ENCODE results near the gene NFXL1.

The NFXL1 gene

GRCh38 chr4:47829438-47829837 is 84.9 kb downstream of the NFXL1 start:
- Histone ChIP-seq H3K4me1 (ENCODE audit: control insufficient read depth, insufficient read depth, low read length) (peaks cover 4% of the 10 kb centered on the region), H3K9me3 (replicated peaks; ENCODE audit: low read length) (no peaks in the 10 kb centered on the region)

DNA sequence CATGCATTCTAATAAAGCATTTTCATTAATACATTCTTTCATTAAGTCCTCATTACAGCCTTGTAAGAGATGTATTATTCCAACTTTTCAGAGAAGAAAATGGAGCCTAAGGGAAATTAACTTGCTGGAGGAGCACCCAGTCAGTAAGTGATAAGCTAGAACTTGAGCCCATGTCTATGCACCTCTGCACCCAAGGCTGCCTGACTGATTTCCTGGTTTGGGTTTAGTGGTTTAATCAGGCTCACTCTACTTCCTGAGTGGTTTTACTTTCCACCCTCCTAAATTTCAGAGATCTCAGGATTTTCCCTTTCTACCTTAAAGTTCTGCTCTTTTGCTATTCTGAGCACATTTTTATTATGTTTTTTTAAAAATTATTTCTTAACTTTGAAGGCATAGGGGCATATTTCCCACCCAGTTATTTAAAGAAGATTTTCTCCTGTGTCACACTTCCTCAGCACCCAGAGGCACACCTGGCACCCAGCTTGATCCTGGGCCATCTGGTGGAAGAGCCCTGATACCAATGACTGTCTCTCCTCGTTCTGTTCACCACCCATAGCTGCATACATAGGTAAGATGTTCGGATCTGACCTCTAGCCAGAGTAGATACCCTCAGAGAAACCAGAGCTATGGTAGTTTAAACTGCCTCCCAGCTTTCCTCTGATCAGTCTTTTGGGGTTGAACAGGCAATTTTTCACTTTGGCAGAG is 86.9 kb downstream of the NFXL1 start:
- Histone ChIP-seq H3K27me3 (ENCODE audit: control insufficient read depth, insufficient read depth, low read length) (no peaks in the 10 kb centered on the region), H3K4me2 (ENCODE audit: low read length) (no peak overlapping the region), H3K36me3 (ENCODE audit: insufficient read depth, low read length) (peaks cover 3% of the 10 kb centered on the region), H3K4me1 (ENCODE audit: control insufficient read depth, insufficient read depth, low read length) (peaks cover 4% of the 10 kb centered on the region), H3K9ac (ENCODE audit: low read depth, low read length) (no peak overlapping the region), H3K4me3 (ENCODE audit: low read length) (no peak overlapping the region), H3K9me3 (replicated peaks; ENCODE audit: low read length) (no peaks in the 10 kb centered on the region)

More at GRCh38 chr4:47829438-47829837, 84.9 kb downstream of the NFXL1 start:
- H3K4me2 ChIP-seq (ENCODE audit: low read length): no peak overlapping the region
- H3K9ac ChIP-seq (ENCODE audit: low read depth, low read length): no peak overlapping the region
- no peak overlapping the region for H3K4me3 ChIP-seq (ENCODE audit: low read length)
- no peaks in the 10 kb centered on the region for H3K27me3 ChIP-seq (ENCODE audit: control insufficient read depth, insufficient read depth, low read length)
- H3K36me3 ChIP-seq (ENCODE audit: insufficient read depth, low read length): peaks cover 3% of the 10 kb centered on the region

- Histone ChIP-seq H3K4me1 (ENCODE audit: control insufficient read depth, insufficient read depth, low read length) (no peaks in the 10 kb centered on the region), H3K4me3 (ENCODE audit: low read length) (no peak overlapping the region), H3K27me3 (ENCODE audit: control insufficient read depth, insufficient read depth, low read length) (no peaks in the 10 kb centered on the region), H3K36me3 (ENCODE audit: insufficient read depth, low read length) (peaks cover 3% of the 10 kb centered on the region), H3K9ac (ENCODE audit: low read depth, low read length) (no peak overlapping the region), H3K9me3 (replicated peaks; ENCODE audit: low read length) (no peaks in the 10 kb centered on the region), H3K4me2 (ENCODE audit: low read length) (no peak overlapping the region)
These were observed 89.5 kb downstream of the NFXL1 start for GRCh38 chr4:47824840-47825239.

GRCh38 chr4:47819178-47819577 is 95.2 kb downstream of the NFXL1 start:
- no peaks in the 10 kb centered on the region for H3K4me1 ChIP-seq (ENCODE audit: control insufficient read depth, insufficient read depth, low read length)
- peak overlapping the region; percentile 28 for H3K4me2 ChIP-seq (ENCODE audit: low read length)
- no peak overlapping the region for H3K9ac ChIP-seq (ENCODE audit: low read depth, low read length)
- no peaks in the 10 kb centered on the region for H3K27me3 ChIP-seq (ENCODE audit: control insufficient read depth, insufficient read depth, low read length)
- H3K36me3 ChIP-seq (ENCODE audit: insufficient read depth, low read length): no peaks in the 10 kb centered on the region
- H3K9me3 ChIP-seq (replicated peaks; ENCODE audit: low read length): no peaks in the 10 kb centered on the region
- H3K4me3 ChIP-seq (ENCODE audit: low read length): no peak overlapping the region

DNA sequence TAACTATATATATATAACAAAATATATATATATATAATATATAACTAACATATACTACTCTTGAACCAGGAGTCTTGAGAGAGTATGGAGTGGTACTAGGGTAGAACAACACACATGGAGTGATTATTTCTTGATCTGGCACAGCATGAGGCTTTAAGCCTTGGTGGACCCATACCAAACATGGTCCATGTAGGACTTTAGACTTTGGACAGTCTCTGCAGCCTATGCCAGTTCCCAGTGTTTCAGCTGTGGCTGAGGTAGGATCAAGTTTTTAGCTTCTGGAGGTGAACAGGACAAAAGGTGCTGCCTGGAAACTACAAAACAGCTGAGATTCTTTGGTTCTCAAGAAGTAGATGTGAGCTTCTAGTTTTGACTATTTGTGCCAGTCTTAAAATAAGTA is 97.1 kb downstream of the NFXL1 start:
- no peaks in the 10 kb centered on the region for H3K4me1 ChIP-seq (ENCODE audit: control insufficient read depth, insufficient read depth, low read length)
- no peak overlapping the region for H3K4me3 ChIP-seq (ENCODE audit: low read length)
- no peak overlapping the region for H3K9ac ChIP-seq (ENCODE audit: low read depth, low read length)
- H3K36me3 ChIP-seq (ENCODE audit: insufficient read depth, low read length): no peaks in the 10 kb centered on the region
- H3K27me3 ChIP-seq (ENCODE audit: control insufficient read depth, insufficient read depth, low read length): no peaks in the 10 kb centered on the region
- H3K9me3 ChIP-seq (replicated peaks; ENCODE audit: low read length): no peaks in the 10 kb centered on the region
- no peak overlapping the region for H3K4me2 ChIP-seq (ENCODE audit: low read length)

GRCh38 chr4:47816748-47817147 is 97.6 kb downstream of the NFXL1 start:
- Histone ChIP-seq H3K4me3 (ENCODE audit: low read length) (no peak overlapping the region), H3K9ac (ENCODE audit: low read depth, low read length) (no peak overlapping the region), H3K4me2 (ENCODE audit: low read length) (no peak overlapping the region), H3K9me3 (replicated peaks; ENCODE audit: low read length) (no peaks in the 10 kb centered on the region), H3K36me3 (ENCODE audit: insufficient read depth, low read length) (no peaks in the 10 kb centered on the region), H3K4me1 (ENCODE audit: control insufficient read depth, insufficient read depth, low read length) (no peaks in the 10 kb centered on the region), H3K27me3 (ENCODE audit: control insufficient read depth, insufficient read depth, low read length) (no peaks in the 10 kb centered on the region)

GRCh38 chr4:47814618-47815295 is 99.6 kb downstream of the NFXL1 start:
- Histone ChIP-seq H3K4me2 (ENCODE audit: low read length) (no peak overlapping the region), H3K9ac (ENCODE audit: low read depth, low read length) (no peak overlapping the region), H3K4me1 (ENCODE audit: control insufficient read depth, insufficient read depth, low read length) (no peaks in the 10 kb centered on the region), H3K36me3 (ENCODE audit: insufficient read depth, low read length) (no peaks in the 10 kb centered on the region), H3K9me3 (replicated peaks; ENCODE audit: low read length) (no peaks in the 10 kb centered on the region), H3K27me3 (ENCODE audit: control insufficient read depth, insufficient read depth, low read length) (no peaks in the 10 kb centered on the region), H3K4me3 (ENCODE audit: low read length) (no peak overlapping the region)

- Histone ChIP-seq H3K4me1 (ENCODE audit: control insufficient read depth, insufficient read depth, low read length) (no peaks in the 10 kb centered on the region), H3K36me3 (ENCODE audit: insufficient read depth, low read length) (no peaks in the 10 kb centered on the region), H3K4me3 (ENCODE audit: low read length) (no peak overlapping the region), H3K9me3 (replicated peaks; ENCODE audit: low read length) (no peaks in the 10 kb centered on the region), H3K4me2 (ENCODE audit: low read length) (no peak overlapping the region), H3K27me3 (ENCODE audit: control insufficient read depth, insufficient read depth, low read length) (no peaks in the 10 kb centered on the region), H3K9ac (ENCODE audit: low read depth, low read length) (no peak overlapping the region)
These were observed 104.7 kb downstream of the NFXL1 start for GRCh38 chr4:47809654-47810203.

GRCh38 chr4:47804598-47804997 is 109.8 kb downstream of the NFXL1 start:
- H3K9ac ChIP-seq (ENCODE audit: low read depth, low read length): no peak overlapping the region
- no peaks in the 10 kb centered on the region for H3K9me3 ChIP-seq (replicated peaks; ENCODE audit: low read length)
- no peaks in the 10 kb centered on the region for H3K4me1 ChIP-seq (ENCODE audit: control insufficient read depth, insufficient read depth, low read length)
- H3K36me3 ChIP-seq (ENCODE audit: insufficient read depth, low read length): peaks cover 3% of the 10 kb centered on the region
- H3K4me2 ChIP-seq (ENCODE audit: low read length): no peak overlapping the region
- H3K4me3 ChIP-seq (ENCODE audit: low read length): no peak overlapping the region
- no peaks in the 10 kb centered on the region for H3K27me3 ChIP-seq (ENCODE audit: control insufficient read depth, insufficient read depth, low read length)

DNA sequence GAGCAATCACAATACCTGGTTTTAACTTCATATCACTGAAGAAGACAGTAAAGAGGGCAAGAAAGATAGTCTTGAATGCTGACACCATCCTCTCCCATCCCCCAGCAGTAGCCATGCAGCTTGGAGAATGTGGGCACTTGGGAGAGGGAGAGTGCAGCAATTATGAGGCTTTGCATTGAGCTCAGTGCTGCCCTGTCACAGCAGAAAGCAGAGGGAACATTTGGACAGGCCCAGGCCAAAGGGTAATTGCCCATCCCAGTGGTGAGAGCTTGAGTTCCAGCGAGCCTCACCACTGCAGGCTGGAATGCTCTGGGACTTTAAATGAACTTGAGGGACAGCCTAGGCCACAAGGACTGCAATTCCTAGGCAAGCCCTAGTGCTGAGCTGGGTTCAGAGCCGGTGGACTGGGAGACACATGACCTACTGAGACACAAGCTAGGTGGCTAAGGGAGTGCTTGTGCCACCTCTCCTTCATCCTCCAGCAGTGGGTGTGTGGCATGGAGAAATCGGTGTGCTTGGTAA is 112.8 kb downstream of the NFXL1 start:
- H3K9ac ChIP-seq (ENCODE audit: low read depth, low read length): no peak overlapping the region
- H3K4me2 ChIP-seq (ENCODE audit: low read length): no peak overlapping the region
- H3K4me1 ChIP-seq (ENCODE audit: control insufficient read depth, insufficient read depth, low read length): no peaks in the 10 kb centered on the region
- no peaks in the 10 kb centered on the region for H3K27me3 ChIP-seq (ENCODE audit: control insufficient read depth, insufficient read depth, low read length)
- H3K36me3 ChIP-seq (ENCODE audit: insufficient read depth, low read length): peaks cover 3% of the 10 kb centered on the region
- no peak overlapping the region for H3K4me3 ChIP-seq (ENCODE audit: low read length)
- H3K9me3 ChIP-seq (replicated peaks; ENCODE audit: low read length): no peaks in the 10 kb centered on the region

- H3K4me2 ChIP-seq (ENCODE audit: low read length): no peak overlapping the region
- H3K9ac ChIP-seq (ENCODE audit: low read depth, low read length): no peak overlapping the region
- H3K4me3 ChIP-seq (ENCODE audit: low read length): no peak overlapping the region
- H3K27me3 ChIP-seq (ENCODE audit: control insufficient read depth, insufficient read depth, low read length): no peaks in the 10 kb centered on the region
- no peaks in the 10 kb centered on the region for H3K4me1 ChIP-seq (ENCODE audit: control insufficient read depth, insufficient read depth, low read length)
- peaks cover 5% of the 10 kb centered on the region for H3K36me3 ChIP-seq (ENCODE audit: insufficient read depth, low read length)
- no peaks in the 10 kb centered on the region for H3K9me3 ChIP-seq (replicated peaks; ENCODE audit: low read length)
These were observed 116.2 kb downstream of the NFXL1 start for GRCh38 chr4:47798165-47798564.
